OCI-LY3 (cell line): ENCODE results near the gene LASP1.

Source experiments
- EZH2phosphoT487 ChIP-seq: fragments of 200-600 bp; shearing (Covaris generic); IDR thresholded peaks from 2 replicates; pipeline ENCODE4 v1.6.1; 2018; ENCODE audit warnings: antibody characterized with exemption, mixed run types, low read depth
- TF ChIP-seq, protein P1 (sequence below): fragments of 200-600, 300-600 bp; sonication (generic); IDR thresholded peaks from 2 replicates; pipeline ENCODE4 v1.5.1; 2014; ENCODE audit warnings: antibody characterized with exemption, low read length, low read depth

DNA sequence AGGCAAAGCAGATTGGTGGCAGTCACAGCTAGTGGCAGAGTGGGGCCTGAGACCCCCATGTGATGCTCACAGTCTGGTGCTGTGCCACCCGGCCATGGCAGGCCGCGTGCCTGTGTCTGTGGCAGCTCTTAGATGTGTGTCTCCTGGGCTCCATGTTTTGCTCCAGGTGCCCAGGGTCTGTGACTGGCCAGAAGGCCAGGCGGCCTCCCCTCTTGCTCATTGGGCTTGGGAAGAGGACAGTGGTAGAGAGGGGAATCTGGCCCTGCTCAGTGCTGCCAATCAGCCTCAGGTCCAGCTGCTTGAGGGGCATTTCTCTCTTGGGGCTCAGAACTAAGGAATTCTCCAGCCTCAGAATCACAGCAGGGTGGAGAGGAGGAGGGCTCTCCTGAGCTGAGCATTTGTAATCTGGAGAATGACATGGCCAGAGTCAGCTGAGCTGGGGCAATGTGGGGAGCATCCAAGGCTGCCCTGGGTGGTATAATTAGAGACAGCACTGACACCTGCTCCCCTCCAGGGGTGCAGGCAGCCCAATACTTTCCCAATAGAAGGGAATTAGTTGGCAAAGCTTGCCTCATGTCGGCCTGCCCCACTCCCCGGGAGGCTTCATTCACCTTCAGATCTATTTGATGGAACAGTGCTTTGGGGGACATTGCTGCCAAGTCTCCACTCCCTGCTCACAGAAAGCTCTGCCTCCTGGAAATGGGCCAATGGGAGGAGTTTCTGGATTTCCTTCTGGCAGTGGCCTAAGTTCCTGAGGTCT, 52.9 kb downstream of the LASP1 start:
- TF ChIP-seq, protein P1, sequence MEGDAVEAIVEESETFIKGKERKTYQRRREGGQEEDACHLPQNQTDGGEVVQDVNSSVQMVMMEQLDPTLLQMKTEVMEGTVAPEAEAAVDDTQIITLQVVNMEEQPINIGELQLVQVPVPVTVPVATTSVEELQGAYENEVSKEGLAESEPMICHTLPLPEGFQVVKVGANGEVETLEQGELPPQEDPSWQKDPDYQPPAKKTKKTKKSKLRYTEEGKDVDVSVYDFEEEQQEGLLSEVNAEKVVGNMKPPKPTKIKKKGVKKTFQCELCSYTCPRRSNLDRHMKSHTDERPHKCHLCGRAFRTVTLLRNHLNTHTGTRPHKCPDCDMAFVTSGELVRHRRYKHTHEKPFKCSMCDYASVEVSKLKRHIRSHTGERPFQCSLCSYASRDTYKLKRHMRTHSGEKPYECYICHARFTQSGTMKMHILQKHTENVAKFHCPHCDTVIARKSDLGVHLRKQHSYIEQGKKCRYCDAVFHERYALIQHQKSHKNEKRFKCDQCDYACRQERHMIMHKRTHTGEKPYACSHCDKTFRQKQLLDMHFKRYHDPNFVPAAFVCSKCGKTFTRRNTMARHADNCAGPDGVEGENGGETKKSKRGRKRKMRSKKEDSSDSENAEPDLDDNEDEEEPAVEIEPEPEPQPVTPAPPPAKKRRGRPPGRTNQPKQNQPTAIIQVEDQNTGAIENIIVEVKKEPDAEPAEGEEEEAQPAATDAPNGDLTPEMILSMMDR = no peak
- TF ChIP-seq EZH2phosphoT487 = no peak
